NCI-H1694 (cell line): ENCODE measurements around the gene MRC2.

Experiments used
- DNase-seq: peaks from one replicate; lab custom pipeline; 2025; lab: John Stamatoyannopoulos, UW

MRC2 gene

GRCh38 chr17:62661337-62661736 lies 33.9 kb downstream of the MRC2 start:
- DNase-seq, result no peak

GRCh38 chr17:62662855-62663254 lies 35.4 kb downstream of the MRC2 start:
- no peak for DNase-seq

GRCh38 chr17:62663304-62663703 lies 35.8 kb downstream of the MRC2 start:
- DNase-seq, result no peak

- DNase-seq, result no peak
Observed at GRCh38 chr17:62664336-62665120, 37.1 kb downstream of the MRC2 start.

- no peak for DNase-seq
Observed at GRCh38 chr17:62665599-62665998, 38.1 kb downstream of the MRC2 start.

- no peak for DNase-seq
Observed at GRCh38 chr17:62666061-62666800, 38.8 kb downstream of the MRC2 start.

GRCh38 chr17:62666801-62667591 lies 39.5 kb downstream of the MRC2 start:
- DNase-seq, result no peak

- no peak for DNase-seq
Observed at GRCh38 chr17:62668091-62668804, 40.8 kb downstream of the MRC2 start.

- no peak for DNase-seq
Observed at GRCh38 chr17:62670202-62670821, 42.8 kb downstream of the MRC2 start.

- DNase-seq, result no peak
Observed at GRCh38 chr17:62671553-62671952, 44.1 kb downstream of the MRC2 start.

GRCh38 chr17:62672957-62673356 lies 45.5 kb downstream of the MRC2 start:
- no peak for DNase-seq

GRCh38 chr17:62673614-62674362 lies 46.3 kb downstream of the MRC2 start:
- no peak for DNase-seq

- no peak for DNase-seq
Observed at GRCh38 chr17:62674363-62674739, 46.9 kb downstream of the MRC2 start.

GRCh38 chr17:62674841-62675240 lies 47.4 kb downstream of the MRC2 start:
- no peak for DNase-seq

- no peak for DNase-seq
Observed at GRCh38 chr17:62675260-62675659, 47.8 kb downstream of the MRC2 start.

- DNase-seq, result no peak
Observed at GRCh38 chr17:62675701-62676100, 48.2 kb downstream of the MRC2 start.

GRCh38 chr17:62676231-62676943 lies 48.9 kb downstream of the MRC2 start:
- DNase-seq, result no peak

- DNase-seq, result no peak
Observed at GRCh38 chr17:62676952-62677596, 49.6 kb downstream of the MRC2 start.

GRCh38 chr17:62678214-62678919 lies 50.9 kb downstream of the MRC2 start:
- no peak for DNase-seq
